Measurements from ENCODE around the gene CNIH2. TPM values are rescaled to one million over a fixed set of nuclear protein-coding genes. Genes with fewer than 3 reads are reported as not detected.

The CNIH2 gene
- total and polyA plus RNA-seq, 8 donors, result 0.81 to 5.2 (median 3.6) TPM

DNA sequence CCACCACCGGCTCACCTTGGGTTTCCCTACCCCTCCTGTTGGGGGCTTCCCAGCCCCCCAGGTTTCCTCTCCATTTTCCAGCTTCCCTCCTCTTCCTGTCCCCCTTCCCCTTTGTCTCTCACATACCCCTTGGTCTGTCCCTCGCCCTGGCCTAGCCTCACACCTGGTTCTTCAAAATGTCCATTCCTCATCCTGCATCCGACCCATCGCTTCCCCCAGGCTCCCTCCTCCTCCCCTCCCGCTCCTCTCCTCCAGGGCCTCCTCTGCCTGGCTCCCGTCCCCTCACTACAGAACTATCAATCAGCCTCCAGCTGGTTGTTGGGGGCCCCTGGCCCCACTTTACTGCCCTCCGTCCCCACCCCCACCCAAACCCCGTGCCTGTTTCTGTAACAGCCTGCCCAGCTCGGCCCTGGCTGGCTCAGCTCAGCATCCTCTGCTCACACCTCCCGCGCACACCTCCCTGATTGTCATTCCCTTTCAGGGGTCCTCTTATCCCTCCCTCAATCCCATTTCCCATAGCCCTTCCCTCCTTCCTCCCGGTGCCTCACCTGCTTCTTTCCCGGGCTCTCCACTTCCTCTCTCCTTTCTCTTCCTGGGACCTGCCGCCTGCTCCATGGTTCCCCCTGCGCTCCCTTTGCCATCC is 1.2 kb downstream of the CNIH2 start:
- TF ChIP-seq, protein P1, sequence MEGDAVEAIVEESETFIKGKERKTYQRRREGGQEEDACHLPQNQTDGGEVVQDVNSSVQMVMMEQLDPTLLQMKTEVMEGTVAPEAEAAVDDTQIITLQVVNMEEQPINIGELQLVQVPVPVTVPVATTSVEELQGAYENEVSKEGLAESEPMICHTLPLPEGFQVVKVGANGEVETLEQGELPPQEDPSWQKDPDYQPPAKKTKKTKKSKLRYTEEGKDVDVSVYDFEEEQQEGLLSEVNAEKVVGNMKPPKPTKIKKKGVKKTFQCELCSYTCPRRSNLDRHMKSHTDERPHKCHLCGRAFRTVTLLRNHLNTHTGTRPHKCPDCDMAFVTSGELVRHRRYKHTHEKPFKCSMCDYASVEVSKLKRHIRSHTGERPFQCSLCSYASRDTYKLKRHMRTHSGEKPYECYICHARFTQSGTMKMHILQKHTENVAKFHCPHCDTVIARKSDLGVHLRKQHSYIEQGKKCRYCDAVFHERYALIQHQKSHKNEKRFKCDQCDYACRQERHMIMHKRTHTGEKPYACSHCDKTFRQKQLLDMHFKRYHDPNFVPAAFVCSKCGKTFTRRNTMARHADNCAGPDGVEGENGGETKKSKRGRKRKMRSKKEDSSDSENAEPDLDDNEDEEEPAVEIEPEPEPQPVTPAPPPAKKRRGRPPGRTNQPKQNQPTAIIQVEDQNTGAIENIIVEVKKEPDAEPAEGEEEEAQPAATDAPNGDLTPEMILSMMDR (IDR thresholded peaks at IDR 0.05), result no peak
- Histone ChIP-seq H3K27ac (no peak overlapping the region), H3K27me3 (peaks cover 0 to 14% of the 10 kb centered on the region in 2 donors), H3K4me1 (peaks cover 3 to 31% of the 10 kb centered on the region in 2 donors), H3K4me3 (no peak overlapping the region), H3K36me3 (peaks cover 0 to 37% of the 10 kb centered on the region in 2 donors), H3K9me3 (no peaks in the 10 kb centered on the region)
- no peak for DNase-seq
- no peak for ATAC-seq
- intact Hi-C loops (cut with DNase I), result no loop called here

GRCh38 chr11:66280428-66280827 is 2.5 kb downstream of the CNIH2 start:
- Histone ChIP-seq H3K4me3 (no peak overlapping the region), H3K36me3 (peaks cover 0 to 37% of the 10 kb centered on the region in 2 donors), H3K27me3 (peaks cover 0 to 14% of the 10 kb centered on the region in 2 donors), H3K9me3 (no peaks in the 10 kb centered on the region), H3K4me1 (peaks cover 3 to 31% of the 10 kb centered on the region in 2 donors), H3K27ac (no peak overlapping the region)
- intact Hi-C loops (cut with DNase I), result no loop called here
- TF ChIP-seq, protein P1 (IDR thresholded peaks at IDR 0.05), result no peak
- ATAC-seq (no peak), DNase-seq (no peak)

DNA sequence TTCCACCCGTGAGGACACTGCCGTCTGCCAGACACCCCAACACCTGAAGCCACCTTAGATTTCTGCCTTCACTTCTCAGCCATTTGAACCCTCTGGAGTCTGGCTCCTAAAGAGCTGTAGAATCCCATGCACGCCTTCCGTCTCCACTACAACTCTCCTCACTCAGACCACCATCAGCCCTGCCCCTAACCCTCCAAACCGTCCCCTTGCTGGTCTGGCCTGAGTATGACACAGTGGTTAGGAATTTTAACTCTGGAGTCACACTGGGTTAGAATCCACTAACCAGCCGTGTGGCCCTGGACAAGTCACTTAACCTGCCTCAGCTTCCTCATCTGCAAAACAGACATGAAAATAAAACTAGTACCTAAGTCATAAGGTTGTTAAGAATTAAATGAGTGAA is 3.0 kb downstream of the CNIH2 start:
- Histone ChIP-seq H3K36me3 (peaks cover 0 to 31% of the 10 kb centered on the region in 2 donors), H3K9me3 (no peaks in the 10 kb centered on the region), H3K27me3 (peaks cover 0 to 14% of the 10 kb centered on the region in 2 donors), H3K4me3 (no peak overlapping the region), H3K27ac (no peak overlapping the region), H3K4me1 (peaks cover 3 to 31% of the 10 kb centered on the region in 2 donors)
- TF ChIP-seq, protein P1 (IDR thresholded peaks at IDR 0.05), result no peak
- no peak for DNase-seq
- no peak for ATAC-seq
- intact Hi-C loops (cut with DNase I), result no loop called here

DNA sequence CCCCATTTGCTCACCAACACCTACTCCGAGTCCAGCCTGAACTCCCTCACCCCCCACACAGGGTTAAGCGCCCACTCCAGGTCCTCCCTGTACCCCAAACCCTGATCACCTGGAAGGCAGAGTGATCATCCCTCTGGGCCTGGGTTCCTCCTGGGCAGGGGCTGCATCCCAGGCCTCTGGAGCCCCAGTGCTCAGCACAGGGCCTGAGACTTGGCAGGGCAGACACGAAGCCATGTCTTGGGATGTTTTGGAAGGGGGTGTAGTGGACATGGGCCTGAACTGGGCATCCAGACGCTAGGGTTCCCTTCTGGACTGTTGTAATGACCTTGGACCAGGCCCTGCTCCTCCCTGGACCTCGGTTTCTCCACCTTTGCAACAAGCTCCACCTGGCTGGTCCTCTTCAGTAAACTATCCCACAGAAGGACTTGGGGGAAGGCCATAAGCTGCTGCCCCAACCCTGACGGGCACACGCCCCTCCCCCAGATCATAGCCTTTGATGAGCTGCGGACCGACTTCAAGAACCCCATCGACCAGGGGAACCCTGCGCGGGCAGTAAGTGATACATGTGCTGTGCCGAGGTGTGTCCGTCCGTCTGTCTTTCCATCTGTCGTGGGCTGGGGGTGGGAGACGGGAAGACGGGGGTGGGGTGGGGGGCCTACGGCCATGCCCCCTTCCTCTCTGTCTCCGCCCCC is 3.9 kb downstream of the CNIH2 start:
- TF ChIP-seq, protein P1 (IDR thresholded peaks at IDR 0.05), result no peak
- Histone ChIP-seq H3K4me1 (peaks cover 3 to 28% of the 10 kb centered on the region in 2 donors), H3K4me3 (no peak overlapping the region), H3K27me3 (peaks cover 0 to 14% of the 10 kb centered on the region in 2 donors), H3K9me3 (no peaks in the 10 kb centered on the region), H3K36me3 (peaks cover 0 to 22% of the 10 kb centered on the region in 2 donors), H3K27ac (no peak overlapping the region)
- ATAC-seq (no peak), DNase-seq (no peak)
- intact Hi-C loops (cut with DNase I), result no loop called here

All from left lung (tissue), 10 donors.